RKO (cell line): ENCODE results near the gene CFAP92.

ENCODE experiments used
- DNase-seq: peaks from one replicate; pipeline ENCODE4 v3.0.0-alpha.2; 2016; ENCODE audit warnings: low spot score

CFAP92 gene

GRCh38 chr3:128984596-128984995 lies 9.3 kb downstream of the CFAP92 start:
- DNase-seq: no peak

DNA sequence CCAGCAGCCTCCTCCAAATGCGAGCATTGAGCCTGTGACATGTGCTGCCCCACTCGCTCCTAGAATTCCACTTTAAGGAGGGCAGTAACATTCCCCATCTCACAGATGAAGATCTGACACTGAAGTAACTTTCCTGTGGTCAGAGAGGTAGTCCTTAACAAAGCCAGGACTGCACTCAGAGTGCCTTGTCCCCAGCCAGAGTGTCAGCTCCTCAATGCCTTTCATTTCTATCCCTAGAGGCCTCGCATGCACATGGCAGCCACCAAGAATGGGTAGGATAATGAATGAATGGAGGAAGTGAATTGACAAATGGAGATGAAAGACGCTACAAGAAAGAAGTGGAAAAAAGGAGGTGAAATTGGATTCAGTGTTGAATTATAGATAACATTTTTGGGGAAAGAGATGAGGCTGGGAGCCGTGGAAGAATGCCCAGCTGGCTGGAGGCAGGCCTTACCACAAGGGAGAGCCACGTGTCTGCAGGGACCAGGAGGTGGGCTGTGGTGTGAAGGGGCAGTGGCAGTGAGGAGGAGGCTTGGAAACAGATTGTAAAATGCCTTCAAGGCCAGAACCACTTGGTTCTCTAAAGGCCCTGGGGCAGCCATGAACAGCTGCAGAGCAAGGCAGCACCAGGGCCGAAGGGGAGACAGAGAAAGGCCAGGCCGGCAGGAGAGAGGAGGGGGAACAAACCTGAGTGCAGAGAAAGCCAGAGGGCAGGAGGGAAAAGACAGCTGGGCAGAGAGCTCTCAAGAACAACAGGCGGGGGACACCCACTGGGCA lies 10.4 kb downstream of the CFAP92 start:
- DNase-seq: no peak

- DNase-seq: no peak
These were observed 18.6 kb downstream of the CFAP92 start for GRCh38 chr3:128975276-128975675.

GRCh38 chr3:128973988-128974564 lies 19.8 kb downstream of the CFAP92 start:
- no peak for DNase-seq

GRCh38 chr3:128971421-128972100 lies 22.3 kb downstream of the CFAP92 start:
- DNase-seq: no peak

DNA sequence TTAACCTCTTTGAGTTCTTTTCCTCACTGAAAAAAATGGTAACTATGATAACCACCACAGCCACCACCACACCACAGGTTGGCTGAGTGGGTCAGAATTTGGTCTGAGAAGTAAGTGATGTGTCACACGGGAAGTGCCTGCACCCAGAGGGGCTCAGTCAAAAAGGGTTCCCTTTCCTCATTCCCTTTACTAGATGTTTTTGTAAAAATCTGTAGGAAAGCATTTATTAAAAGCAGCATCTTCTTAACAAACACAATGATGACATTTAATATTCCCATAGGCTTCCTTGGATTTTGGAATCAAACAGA lies 23.2 kb downstream of the CFAP92 start:
- no peak for DNase-seq

DNA sequence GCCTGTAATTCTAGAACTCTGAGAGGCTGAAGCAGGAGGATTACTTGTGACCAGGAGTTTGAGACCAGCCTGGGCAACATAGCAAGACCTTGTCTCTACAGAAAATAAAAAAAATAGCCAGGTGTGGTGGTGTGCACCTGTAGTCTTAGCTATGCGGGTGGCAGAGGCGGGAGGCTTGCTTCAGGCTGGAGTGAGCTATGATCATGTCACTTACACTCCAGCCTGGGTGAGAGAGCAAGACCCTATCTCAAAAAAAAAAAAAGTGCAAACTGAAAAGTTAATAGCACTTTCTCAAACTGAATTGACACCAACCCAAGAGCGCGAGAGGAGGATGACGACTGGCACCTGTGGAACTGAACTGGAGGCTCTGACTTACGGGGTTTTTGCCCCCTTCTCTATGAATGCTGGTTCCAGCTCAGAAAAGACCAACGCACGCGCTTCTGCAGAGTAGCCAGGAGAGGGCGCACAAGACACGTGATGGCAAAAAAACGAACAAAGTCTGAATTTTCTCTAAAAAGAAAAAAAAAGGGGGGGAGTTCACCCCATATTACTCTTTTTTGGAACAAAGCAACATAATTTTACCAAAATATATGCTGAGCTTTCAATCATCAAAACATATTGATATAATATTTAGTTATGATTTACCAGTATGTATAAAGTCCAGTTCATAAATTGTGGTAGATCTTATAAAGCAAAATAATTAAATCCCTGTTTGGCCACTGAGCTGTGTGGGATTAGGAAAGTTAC lies 23.7 kb downstream of the CFAP92 start:
- DNase-seq: peak; percentile 45

DNA sequence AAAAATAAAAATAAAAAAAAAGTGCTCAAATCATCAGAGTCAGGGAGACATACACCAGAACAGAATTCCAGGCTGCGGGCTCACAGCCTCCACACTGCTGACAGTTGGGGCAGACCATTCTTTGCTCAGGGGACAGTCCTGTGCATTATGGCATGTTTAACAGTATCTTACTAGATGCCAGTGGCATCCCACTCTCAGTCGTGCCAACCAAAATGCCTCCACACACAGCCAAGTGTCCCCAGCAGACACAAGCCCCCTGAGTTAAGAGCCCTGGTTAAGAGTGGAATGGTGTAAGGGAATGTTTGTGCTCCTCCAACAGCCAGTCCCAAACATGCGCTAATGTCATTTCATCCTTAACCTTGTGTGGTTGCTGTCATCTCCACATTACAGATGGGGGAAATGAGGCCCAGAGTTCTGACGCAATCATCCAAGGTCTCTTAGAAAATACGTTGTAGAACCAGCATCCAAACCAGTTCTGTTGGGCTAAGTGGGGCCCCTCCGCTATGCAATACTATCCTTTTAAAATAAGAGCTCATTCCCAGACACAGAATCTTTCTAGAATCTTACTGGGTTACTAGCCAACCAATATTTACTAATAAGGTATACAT lies 26.0 kb downstream of the CFAP92 start:
- DNase-seq: no peak

- no peak for DNase-seq
These were observed 28.1 kb downstream of the CFAP92 start for GRCh38 chr3:128965818-128966217.

DNA sequence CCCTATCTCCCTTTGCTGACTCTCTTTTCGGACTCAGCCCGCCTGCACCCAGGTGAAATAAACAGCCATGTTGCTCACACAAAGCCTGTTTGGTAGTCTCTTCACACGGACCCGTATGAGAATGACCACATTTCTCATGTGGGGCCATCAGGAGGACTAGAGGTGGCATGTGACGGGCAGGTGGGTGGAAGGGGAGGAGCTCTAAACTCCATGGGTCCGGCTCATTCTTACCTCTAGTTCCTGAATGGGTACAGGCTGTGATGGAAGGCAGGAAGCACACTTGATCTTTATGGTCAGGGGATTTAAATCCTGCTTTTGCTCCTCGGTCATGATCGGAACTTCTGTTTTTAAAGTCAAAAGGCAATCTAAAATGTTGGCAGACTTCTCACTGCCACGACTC lies 28.6 kb downstream of the CFAP92 start:
- DNase-seq: no peak

DNA sequence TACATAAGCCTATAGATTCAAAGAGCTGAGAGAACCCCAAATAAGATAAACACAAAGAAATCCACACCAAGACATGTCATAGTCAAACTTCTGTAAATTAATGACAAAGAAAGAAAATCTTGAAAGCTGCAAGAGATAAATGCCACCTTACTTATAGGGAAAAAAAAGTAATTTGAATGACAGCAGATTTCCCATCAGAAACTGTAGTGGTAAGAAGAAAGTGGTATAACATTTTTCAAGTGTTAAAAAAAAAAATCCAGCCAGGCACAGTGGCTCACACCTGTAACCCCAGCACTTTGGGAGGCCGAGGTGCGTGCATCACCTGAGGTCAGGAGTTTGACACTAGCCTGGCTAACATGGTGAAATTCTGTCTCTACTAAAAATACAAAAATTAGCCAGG lies 37.4 kb downstream of the CFAP92 start:
- no peak for DNase-seq

DNA sequence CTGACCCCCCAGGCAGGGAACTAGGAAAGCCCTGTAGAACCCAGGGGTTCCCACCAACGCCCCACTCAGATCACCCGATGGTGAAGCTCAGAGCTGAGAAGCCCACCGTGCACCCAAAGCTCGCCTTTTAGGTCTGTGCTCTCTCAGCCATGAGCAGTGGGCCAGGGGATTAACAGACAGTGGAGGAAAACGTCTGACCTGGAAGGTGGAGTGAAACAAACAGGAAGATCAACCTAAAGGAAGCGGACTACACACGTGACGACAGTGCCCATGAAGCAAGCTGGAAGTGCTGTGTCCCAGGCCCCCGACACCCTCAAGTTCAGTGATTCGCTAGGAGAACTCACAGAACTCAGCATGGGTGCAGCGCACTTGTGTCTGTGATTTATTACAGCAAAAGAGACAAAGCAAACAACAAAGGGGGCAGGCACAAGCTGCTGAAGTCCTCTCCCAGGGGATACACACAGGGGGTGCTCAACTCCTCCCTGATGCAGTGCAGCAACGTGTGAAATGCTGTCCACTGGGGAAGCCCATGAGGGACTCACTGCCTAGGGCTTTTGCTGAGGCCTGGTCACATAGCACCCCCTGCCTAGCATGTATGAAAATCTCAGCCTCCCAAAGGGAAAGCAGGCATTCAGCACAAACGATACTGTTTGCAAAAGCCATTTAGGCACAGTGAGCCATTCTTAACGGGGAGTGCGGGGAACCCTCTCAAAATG lies 43.5 kb downstream of the CFAP92 start:
- peak; percentile 71 for DNase-seq

- DNase-seq: no peak
These were observed 44.7 kb downstream of the CFAP92 start for GRCh38 chr3:128949158-128949557.

- no peak for DNase-seq
These were observed 47.5 kb downstream of the CFAP92 start for GRCh38 chr3:128946411-128946810.

DNA sequence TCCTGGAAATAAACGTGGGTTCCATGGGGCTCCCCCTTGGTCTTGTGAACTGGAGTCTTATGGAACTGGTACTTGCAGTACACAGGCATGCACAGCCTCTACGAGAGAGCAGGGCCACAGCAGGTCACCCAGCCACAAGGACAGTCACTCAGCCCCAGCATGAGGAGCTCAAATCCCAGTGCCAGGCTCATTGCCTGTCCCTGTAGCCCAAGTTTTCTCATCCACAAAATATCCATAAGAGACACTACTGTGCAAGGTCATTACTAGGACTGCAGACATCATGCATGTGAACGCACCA lies 48.0 kb downstream of the CFAP92 start:
- no peak for DNase-seq

GRCh38 chr3:128945041-128945877 lies 48.6 kb downstream of the CFAP92 start:
- no peak for DNase-seq

DNA sequence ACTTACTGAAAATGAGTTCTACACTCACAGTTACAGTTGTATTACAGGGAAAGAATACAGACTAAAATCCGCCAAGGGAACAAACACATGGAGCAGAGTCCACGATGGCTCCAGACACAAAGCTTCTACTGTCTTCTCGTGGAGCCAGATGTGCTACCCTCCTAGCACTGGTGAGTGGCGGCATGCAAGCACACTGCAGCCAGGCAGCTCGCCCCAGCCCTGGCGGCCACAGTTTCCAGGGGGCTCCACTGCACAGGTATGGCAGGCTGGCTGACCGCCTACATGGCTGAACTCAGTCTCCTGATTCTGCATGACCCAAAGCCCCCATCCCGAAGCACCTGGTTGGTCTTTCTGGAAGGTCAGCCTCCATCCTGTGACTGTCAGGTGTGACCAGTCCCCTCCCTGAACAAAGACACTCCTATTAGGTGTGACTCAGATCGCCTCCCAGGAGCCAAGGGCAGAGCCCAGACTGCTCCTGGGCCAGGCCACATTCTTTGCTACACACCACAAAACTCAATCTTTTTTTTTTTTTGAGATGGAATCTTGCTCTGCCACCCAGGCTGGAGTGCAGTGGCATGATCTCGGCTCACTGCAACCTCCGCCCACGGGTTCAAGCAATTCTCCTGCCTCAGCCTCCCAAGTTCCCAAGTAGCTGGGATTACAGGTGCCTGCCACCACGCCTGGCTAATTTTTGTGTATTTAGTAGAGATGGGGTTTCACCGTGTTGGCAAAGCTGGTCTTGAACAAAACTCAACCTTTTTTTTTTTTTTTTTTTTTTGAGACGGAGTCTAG lies 51.5 kb downstream of the CFAP92 start:
- no peak for DNase-seq

DNA sequence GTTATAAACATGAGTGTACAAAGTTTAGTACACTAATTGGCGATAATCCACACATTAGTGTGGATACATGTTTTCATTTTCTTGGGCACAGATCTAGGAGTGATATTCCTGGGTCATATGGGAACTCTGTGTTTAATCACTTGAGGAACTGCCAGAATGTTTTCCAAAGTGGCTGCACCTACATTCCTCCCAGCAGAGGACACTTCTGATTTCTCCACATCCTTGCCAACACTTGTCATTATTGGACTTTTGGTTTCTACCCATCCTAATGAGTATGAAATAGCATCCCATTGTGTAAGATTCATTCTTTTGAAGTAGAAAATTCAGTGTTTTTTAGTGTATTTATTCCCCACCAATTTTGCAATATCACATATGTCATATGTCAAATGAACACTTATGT lies 53.6 kb downstream of the CFAP92 start:
- no peak for DNase-seq

- no peak for DNase-seq
These were observed 57.5 kb downstream of the CFAP92 start for GRCh38 chr3:128936341-128936740.

GRCh38 chr3:128935922-128936321 lies 58.0 kb downstream of the CFAP92 start:
- DNase-seq: no peak
